GM23338 (cell line): Measurements from ENCODE around the gene AMBP. TPM values are rescaled to one million over a fixed set of nuclear protein-coding genes. Genes with fewer than 3 reads are reported as not detected.

Experiments
- ATAC-seq: fragments of 200-7000 bp; cut with Tn5 transposase; 3 replicates; pipeline ENCODE4 v1.9.1; 2020
- DNase-seq: peaks from one replicate; pipeline ENCODE4 v3.0.0-alpha.2; 2015; ENCODE audit warnings: low spot score
- H2AFZ ChIP-seq: fragments of 200-600 bp; sonication (generic); 2 replicates; pipeline ENCODE4 v1.8.0; 2016; ENCODE audit warnings: antibody characterized with exemption, mild to moderate bottlenecking, moderate library complexity
- H3F3A ChIP-seq: fragments of 200-600 bp; sonication (generic); replicated peaks from 2 replicates; pipeline ENCODE4 v1.8.0; 2017; ENCODE audit warnings: antibody characterized with exemption, mixed run types, low read depth
- H3K27ac ChIP-seq: fragments of 200-600 bp; sonication (generic); 2 replicates; pipeline ENCODE4 v1.6.1; 2016; ENCODE audit warnings: low read depth
- H3K27me3 ChIP-seq: fragments of 200-600 bp; sonication (generic); 2 replicates; pipeline ENCODE4 v1.8.0; 2016; ENCODE audit warnings: mild to moderate bottlenecking, mixed run types, moderate library complexity; ENCODE audit not compliant: insufficient read depth
- H3K36me3 ChIP-seq: fragments of 200-600 bp; sonication (generic); 2 replicates; pipeline ENCODE4 v1.8.0; 2016; ENCODE audit warnings: mild to moderate bottlenecking; ENCODE audit not compliant: insufficient read depth
- H3K4me1 ChIP-seq: fragments of 200-600 bp; sonication (generic); 2 replicates; pipeline ENCODE4 v1.8.0; 2016; ENCODE audit warnings: mild to moderate bottlenecking, moderate library complexity; ENCODE audit not compliant: insufficient read depth
- H3K4me2 ChIP-seq: fragments of 200-600 bp; sonication (generic); 2 replicates; pipeline ENCODE4 v1.7.1; 2017; ENCODE audit warnings: mixed run types
- H3K4me3 ChIP-seq: fragments of 200-600 bp; sonication (generic); 2 replicates; pipeline ENCODE4 v1.6.1; 2016; ENCODE audit warnings: mixed run types
- H3K79me2 ChIP-seq: fragments of 200-600 bp; sonication (generic); replicated peaks from 2 replicates; pipeline ENCODE4 v1.8.0; 2017; ENCODE audit warnings: mild to moderate bottlenecking; ENCODE audit not compliant: insufficient read depth
- H3K9me2 ChIP-seq: fragments of 200-600 bp; sonication (generic); 2 replicates; pipeline ENCODE4 v1.8.0; 2017; ENCODE audit not compliant: insufficient read depth
- H4K20me1 ChIP-seq: fragments of 200-600 bp; sonication (generic); replicated peaks from 2 replicates; pipeline ENCODE4 v1.8.0; 2017; ENCODE audit warnings: mild to moderate bottlenecking; ENCODE audit not compliant: insufficient read depth
- H3K27ac Mint-ChIP-seq: 2 replicates; pipeline ENCODE4 v1.8.0; 2020; ENCODE audit warnings: inconsistent platforms, mild to moderate bottlenecking, moderate library complexity, mixed read lengths
- H3K27me3 Mint-ChIP-seq: 3 replicates; pipeline ENCODE4 v1.8.0; 2022; ENCODE audit warnings: low read depth, mild to moderate bottlenecking, moderate library complexity, mixed read lengths, inconsistent platforms; ENCODE audit not compliant: insufficient read depth, poor library complexity
- H3K36me3 Mint-ChIP-seq: 3 replicates; pipeline ENCODE4 v1.8.0; 2021; ENCODE audit warnings: low read depth, mild to moderate bottlenecking, inconsistent platforms, moderate library complexity, mixed read lengths
- H3K4me1 Mint-ChIP-seq: 3 replicates; pipeline ENCODE4 v1.8.0; 2020; ENCODE audit warnings: mild to moderate bottlenecking, inconsistent platforms, mixed read lengths
- H3K4me3 Mint-ChIP-seq: 3 replicates; pipeline ENCODE4 v1.8.0; 2021; ENCODE audit warnings: moderate library complexity, mild to moderate bottlenecking, inconsistent platforms, mixed read lengths
- H3K9me3 Mint-ChIP-seq: 3 replicates; pipeline ENCODE4 v1.8.0; 2020; ENCODE audit warnings: moderate library complexity, mild to moderate bottlenecking, inconsistent platforms, mixed read lengths
- CREB1 ChIP-seq: fragments of 250-450 bp; sonication (Bioruptor Pico); IDR thresholded peaks from 2 replicates; pipeline ENCODE4 v1.5.0; 2020; ENCODE audit warnings: low read depth, mild to moderate bottlenecking, moderate library complexity
- EZH2 ChIP-seq: fragments of 200-600 bp; sonication (generic); IDR thresholded peaks from one replicate; pipeline ENCODE4 v1.8.0; 2017; ENCODE audit warnings: antibody characterized with exemption, mild to moderate bottlenecking, low read depth; ENCODE audit not compliant: unreplicated experiment
- NANOG ChIP-seq: IDR thresholded peaks from 2 replicates; pipeline ENCODE4 v1.6.1; 2016; ENCODE audit warnings: antibody characterized with exemption, borderline replicate concordance
- POLR2AphosphoS5 ChIP-seq: IDR thresholded peaks from 2 replicates; pipeline ENCODE4 v1.6.1; 2016; ENCODE audit warnings: antibody characterized with exemption, low read depth
- ZNF331 ChIP-seq: fragments of 250-450 bp; sonication (Bioruptor Pico); IDR thresholded peaks from 2 replicates; pipeline ENCODE4 v1.5.0; 2020; ENCODE audit warnings: low read depth, mild to moderate bottlenecking, moderate library complexity
- polyA plus RNA-seq: library from polyadenylated mRNA; unstranded; fragments of >200 nt; fragmentation: Nextera tagmentation; extraction: Ambion mirVana; gene quantifications from 2 replicates; pipeline ENCODE4 v1.2.1, GENCODE V29; 2016
- total RNA-seq: library from RNA; depleted of rRNA; stranded (reverse); fragments of >200 nt; shearing (Covaris generic); gene quantifications from 2 replicates; pipeline ENCODE4 v1.2.3, GENCODE V29; 2014
- TF ChIP-seq, protein P1 (sequence below): IDR thresholded peaks from one replicate; pipeline ENCODE4 v1.6.1; 2018; ENCODE audit warnings: antibody characterized with exemption; ENCODE audit not compliant: unreplicated experiment
- TF ChIP-seq, protein P2 (sequence below): fragments of 250-450 bp; sonication (Bioruptor Pico); IDR thresholded peaks from 2 replicates; pipeline ENCODE4 v1.5.0; 2020; ENCODE audit warnings: mild to moderate bottlenecking, moderate library complexity
- TF ChIP-seq, protein P3 (sequence below), 2 experiments: fragments of 200-600 bp in 1 of 2; sonication (generic) in 1 of 2; conservative IDR thresholded peaks; 2 replicates each; pipeline versions ENCODE4 v1.5.1 to v1.6.1; 2016 to 2017; ENCODE audit warnings: antibody characterized with exemption in 2 of 2, low read depth in 2 of 2, mild to moderate bottlenecking in 2 of 2, moderate library complexity in 1 of 2

Gene AMBP
- total and polyA plus RNA-seq, 2 experiments from 2014 or later: 1.3 to 2.0 TPM

- no peak overlapping the region for H3K27ac Mint-ChIP-seq
- H3K4me3 Mint-ChIP-seq: no peak overlapping the region
- no peaks in the 10 kb centered on the region for H3K36me3 ChIP-seq
- no peak overlapping the region for H3K4me3 ChIP-seq
- no peaks in the 10 kb centered on the region for H3K9me3 Mint-ChIP-seq
- TF ChIP-seq POLR2AphosphoS5 (no peak), ZNF331 (no peak), EZH2 (no peak), CREB1 (CRISPR knock-in tag) (no peak), NANOG (no peak)
- TF ChIP-seq, protein P1, sequence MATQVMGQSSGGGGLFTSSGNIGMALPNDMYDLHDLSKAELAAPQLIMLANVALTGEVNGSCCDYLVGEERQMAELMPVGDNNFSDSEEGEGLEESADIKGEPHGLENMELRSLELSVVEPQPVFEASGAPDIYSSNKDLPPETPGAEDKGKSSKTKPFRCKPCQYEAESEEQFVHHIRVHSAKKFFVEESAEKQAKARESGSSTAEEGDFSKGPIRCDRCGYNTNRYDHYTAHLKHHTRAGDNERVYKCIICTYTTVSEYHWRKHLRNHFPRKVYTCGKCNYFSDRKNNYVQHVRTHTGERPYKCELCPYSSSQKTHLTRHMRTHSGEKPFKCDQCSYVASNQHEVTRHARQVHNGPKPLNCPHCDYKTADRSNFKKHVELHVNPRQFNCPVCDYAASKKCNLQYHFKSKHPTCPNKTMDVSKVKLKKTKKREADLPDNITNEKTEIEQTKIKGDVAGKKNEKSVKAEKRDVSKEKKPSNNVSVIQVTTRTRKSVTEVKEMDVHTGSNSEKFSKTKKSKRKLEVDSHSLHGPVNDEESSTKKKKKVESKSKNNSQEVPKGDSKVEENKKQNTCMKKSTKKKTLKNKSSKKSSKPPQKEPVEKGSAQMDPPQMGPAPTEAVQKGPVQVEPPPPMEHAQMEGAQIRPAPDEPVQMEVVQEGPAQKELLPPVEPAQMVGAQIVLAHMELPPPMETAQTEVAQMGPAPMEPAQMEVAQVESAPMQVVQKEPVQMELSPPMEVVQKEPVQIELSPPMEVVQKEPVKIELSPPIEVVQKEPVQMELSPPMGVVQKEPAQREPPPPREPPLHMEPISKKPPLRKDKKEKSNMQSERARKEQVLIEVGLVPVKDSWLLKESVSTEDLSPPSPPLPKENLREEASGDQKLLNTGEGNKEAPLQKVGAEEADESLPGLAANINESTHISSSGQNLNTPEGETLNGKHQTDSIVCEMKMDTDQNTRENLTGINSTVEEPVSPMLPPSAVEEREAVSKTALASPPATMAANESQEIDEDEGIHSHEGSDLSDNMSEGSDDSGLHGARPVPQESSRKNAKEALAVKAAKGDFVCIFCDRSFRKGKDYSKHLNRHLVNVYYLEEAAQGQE: no peak
- TF ChIP-seq, protein P2, sequence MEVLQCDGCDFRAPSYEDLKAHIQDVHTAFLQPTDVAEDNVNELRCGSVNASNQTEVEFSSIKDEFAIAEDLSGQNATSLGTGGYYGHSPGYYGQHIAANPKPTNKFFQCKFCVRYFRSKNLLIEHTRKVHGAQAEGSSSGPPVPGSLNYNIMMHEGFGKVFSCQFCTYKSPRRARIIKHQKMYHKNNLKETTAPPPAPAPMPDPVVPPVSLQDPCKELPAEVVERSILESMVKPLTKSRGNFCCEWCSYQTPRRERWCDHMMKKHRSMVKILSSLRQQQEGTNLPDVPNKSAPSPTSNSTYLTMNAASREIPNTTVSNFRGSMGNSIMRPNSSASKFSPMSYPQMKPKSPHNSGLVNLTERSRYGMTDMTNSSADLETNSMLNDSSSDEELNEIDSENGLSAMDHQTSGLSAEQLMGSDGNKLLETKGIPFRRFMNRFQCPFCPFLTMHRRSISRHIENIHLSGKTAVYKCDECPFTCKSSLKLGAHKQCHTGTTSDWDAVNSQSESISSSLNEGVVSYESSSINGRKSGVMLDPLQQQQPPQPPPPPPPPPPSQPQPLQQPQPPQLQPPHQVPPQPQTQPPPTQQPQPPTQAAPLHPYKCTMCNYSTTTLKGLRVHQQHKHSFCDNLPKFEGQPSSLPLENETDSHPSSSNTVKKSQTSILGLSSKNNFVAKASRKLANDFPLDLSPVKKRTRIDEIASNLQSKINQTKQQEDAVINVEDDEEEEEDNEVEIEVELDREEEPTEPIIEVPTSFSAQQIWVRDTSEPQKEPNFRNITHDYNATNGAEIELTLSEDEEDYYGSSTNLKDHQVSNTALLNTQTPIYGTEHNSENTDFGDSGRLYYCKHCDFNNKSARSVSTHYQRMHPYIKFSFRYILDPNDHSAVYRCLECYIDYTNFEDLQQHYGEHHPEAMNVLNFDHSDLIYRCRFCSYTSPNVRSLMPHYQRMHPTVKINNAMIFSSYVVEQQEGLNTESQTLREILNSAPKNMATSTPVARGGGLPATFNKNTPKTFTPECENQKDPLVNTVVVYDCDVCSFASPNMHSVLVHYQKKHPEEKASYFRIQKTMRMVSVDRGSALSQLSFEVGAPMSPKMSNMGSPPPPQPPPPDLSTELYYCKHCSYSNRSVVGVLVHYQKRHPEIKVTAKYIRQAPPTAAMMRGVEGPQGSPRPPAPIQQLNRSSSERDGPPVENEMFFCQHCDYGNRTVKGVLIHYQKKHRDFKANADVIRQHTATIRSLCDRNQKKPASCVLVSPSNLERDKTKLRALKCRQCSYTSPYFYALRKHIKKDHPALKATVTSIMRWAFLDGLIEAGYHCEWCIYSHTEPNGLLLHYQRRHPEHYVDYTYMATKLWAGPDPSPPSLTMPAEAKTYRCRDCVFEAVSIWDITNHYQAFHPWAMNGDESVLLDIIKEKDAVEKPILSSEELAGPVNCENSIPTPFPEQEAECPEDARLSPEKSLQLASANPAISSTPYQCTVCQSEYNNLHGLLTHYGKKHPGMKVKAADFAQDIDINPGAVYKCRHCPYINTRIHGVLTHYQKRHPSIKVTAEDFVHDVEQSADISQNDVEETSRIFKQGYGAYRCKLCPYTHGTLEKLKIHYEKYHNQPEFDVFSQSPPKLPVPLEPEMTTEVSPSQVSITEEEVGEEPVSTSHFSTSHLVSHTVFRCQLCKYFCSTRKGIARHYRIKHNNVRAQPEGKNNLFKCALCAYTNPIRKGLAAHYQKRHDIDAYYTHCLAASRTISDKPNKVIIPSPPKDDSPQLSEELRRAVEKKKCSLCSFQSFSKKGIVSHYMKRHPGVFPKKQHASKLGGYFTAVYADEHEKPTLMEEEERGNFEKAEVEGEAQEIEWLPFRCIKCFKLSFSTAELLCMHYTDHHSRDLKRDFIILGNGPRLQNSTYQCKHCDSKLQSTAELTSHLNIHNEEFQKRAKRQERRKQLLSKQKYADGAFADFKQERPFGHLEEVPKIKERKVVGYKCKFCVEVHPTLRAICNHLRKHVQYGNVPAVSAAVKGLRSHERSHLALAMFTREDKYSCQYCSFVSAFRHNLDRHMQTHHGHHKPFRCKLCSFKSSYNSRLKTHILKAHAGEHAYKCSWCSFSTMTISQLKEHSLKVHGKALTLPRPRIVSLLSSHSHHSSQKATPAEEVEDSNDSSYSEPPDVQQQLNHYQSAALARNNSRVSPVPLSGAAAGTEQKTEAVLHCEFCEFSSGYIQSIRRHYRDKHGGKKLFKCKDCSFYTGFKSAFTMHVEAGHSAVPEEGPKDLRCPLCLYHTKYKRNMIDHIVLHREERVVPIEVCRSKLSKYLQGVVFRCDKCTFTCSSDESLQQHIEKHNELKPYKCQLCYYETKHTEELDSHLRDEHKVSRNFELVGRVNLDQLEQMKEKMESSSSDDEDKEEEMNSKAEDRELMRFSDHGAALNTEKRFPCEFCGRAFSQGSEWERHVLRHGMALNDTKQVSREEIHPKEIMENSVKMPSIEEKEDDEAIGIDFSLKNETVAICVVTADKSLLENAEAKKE (CRISPR knock-in tag): no peak
- TF ChIP-seq, protein P3, sequence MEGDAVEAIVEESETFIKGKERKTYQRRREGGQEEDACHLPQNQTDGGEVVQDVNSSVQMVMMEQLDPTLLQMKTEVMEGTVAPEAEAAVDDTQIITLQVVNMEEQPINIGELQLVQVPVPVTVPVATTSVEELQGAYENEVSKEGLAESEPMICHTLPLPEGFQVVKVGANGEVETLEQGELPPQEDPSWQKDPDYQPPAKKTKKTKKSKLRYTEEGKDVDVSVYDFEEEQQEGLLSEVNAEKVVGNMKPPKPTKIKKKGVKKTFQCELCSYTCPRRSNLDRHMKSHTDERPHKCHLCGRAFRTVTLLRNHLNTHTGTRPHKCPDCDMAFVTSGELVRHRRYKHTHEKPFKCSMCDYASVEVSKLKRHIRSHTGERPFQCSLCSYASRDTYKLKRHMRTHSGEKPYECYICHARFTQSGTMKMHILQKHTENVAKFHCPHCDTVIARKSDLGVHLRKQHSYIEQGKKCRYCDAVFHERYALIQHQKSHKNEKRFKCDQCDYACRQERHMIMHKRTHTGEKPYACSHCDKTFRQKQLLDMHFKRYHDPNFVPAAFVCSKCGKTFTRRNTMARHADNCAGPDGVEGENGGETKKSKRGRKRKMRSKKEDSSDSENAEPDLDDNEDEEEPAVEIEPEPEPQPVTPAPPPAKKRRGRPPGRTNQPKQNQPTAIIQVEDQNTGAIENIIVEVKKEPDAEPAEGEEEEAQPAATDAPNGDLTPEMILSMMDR (conservative IDR thresholded peaks at IDR 0.05; ENCODE audit: low read depth in 2 of 2): no peak
- H3K9me2 ChIP-seq: 0 out of 2 replicates have a peak, but pooled peaks cover 4% of the 10 kb centered on the region
- no peaks in the 10 kb centered on the region for H3K4me1 ChIP-seq
- H3K27me3 ChIP-seq: no peaks in the 10 kb centered on the region
- H3K4me1 Mint-ChIP-seq: peaks cover 4% of the 10 kb centered on the region
- ATAC-seq (no peak), DNase-seq (no peak)
- H3K27ac ChIP-seq: no peak overlapping the region
- no peaks in the 10 kb centered on the region; the same call in none of the 2 replicates for H4K20me1 ChIP-seq
- no peaks in the 10 kb centered on the region for H3F3A ChIP-seq
- H3K79me2 ChIP-seq: no peaks in the 10 kb centered on the region
- no peak overlapping the region for H2AFZ ChIP-seq
- H3K4me2 ChIP-seq: no peak overlapping the region
- H3K36me3 Mint-ChIP-seq: peaks cover 40% of the 10 kb centered on the region
- peaks cover 3% of the 10 kb centered on the region for H3K27me3 Mint-ChIP-seq
Measured at GRCh38 chr9:114050646-114051045, 27.5 kb downstream of the AMBP start.
